MM.1S (cell line): Measurements from ENCODE around the gene CD34.

Source experiments
- DNase-seq: peaks from one replicate; pipeline ENCODE4 v3.0.0-alpha.2; 2015
- H2AFZ ChIP-seq: fragments of 300-600 bp; sonication (generic); 2 replicates; pipeline ENCODE4 v1.6.0; 2016; ENCODE audit warnings: antibody characterized with exemption, low read length
- H3F3A ChIP-seq: fragments of 300-600 bp; sonication (generic); 2 replicates; pipeline ENCODE4 v1.6.1; 2016; ENCODE audit warnings: mild to moderate bottlenecking, antibody characterized with exemption, low read length, moderate library complexity, mixed read lengths; ENCODE audit not compliant: insufficient read depth
- H3K27ac ChIP-seq: fragments of 300-600 bp; sonication (generic); 2 replicates; pipeline ENCODE4 v1.5.1; 2016; ENCODE audit warnings: mild to moderate bottlenecking, low read length
- H3K27me3 ChIP-seq: fragments of 300-600 bp; sonication (generic); replicated peaks from 2 replicates; pipeline ENCODE4 v1.6.0; 2016; ENCODE audit warnings: low read length; ENCODE audit not compliant: insufficient read depth
- H3K36me3 ChIP-seq: fragments of 300-600 bp; sonication (generic); replicated peaks from 2 replicates; pipeline ENCODE4 v1.6.1; 2016; ENCODE audit warnings: mild to moderate bottlenecking, low read length, mixed read lengths; ENCODE audit not compliant: insufficient read depth
- H3K4me1 ChIP-seq: fragments of 300-600 bp; sonication (generic); 2 replicates; pipeline ENCODE4 v1.6.1; 2016; ENCODE audit warnings: low read length, mixed read lengths
- H3K4me2 ChIP-seq: fragments of 300-600 bp; sonication (generic); 2 replicates; pipeline ENCODE4 v1.6.0; 2016; ENCODE audit warnings: low read depth, low read length
- H3K4me3 ChIP-seq: fragments of 300-600 bp; sonication (generic); 2 replicates; pipeline ENCODE4 v1.5.1; 2016; ENCODE audit warnings: low read length, mixed read lengths
- H3K79me2 ChIP-seq: fragments of 300-600 bp; sonication (generic); 2 replicates; pipeline ENCODE4 v1.6.1; 2016; ENCODE audit warnings: mixed run types, low read length, mixed read lengths
- H3K9ac ChIP-seq: fragments of 300-600 bp; sonication (generic); 2 replicates; pipeline ENCODE4 v1.6.1; 2016; ENCODE audit warnings: low read length, mixed read lengths
- H3K9me2 ChIP-seq: fragments of 300-600 bp; sonication (generic); replicated peaks from 2 replicates; pipeline ENCODE4 v1.6.1; 2016; ENCODE audit warnings: mild to moderate bottlenecking, low read length, mixed read lengths; ENCODE audit not compliant: insufficient read depth
- H3K9me3 ChIP-seq: fragments of 300-600 bp; sonication (generic); replicated peaks from 2 replicates; pipeline ENCODE4 v1.6.1; 2016; ENCODE audit warnings: mild to moderate bottlenecking, low read length, mixed read lengths; ENCODE audit not compliant: insufficient read depth
- H4K20me1 ChIP-seq: fragments of 300-600 bp; sonication (generic); 2 replicates; pipeline ENCODE4 v1.6.1; 2016; ENCODE audit warnings: mild to moderate bottlenecking, low read length, moderate library complexity, mixed read lengths; ENCODE audit not compliant: insufficient read depth
- EZH2 ChIP-seq: fragments of 300-600 bp; sonication (generic); optimal IDR thresholded peaks from 2 replicates; pipeline ENCODE3; 2017; ENCODE audit warnings: low read depth, mild to moderate bottlenecking, antibody characterized with exemption, low read length, mixed read lengths
- EZH2phosphoT487 ChIP-seq: fragments of 300-600 bp; sonication (generic); IDR thresholded peaks from 2 replicates; pipeline ENCODE4 v1.6.1; 2018; ENCODE audit warnings: antibody characterized with exemption, low read length
- TF ChIP-seq, protein P1 (sequence below): fragments of 300-600 bp; sonication (generic); IDR thresholded peaks from 2 replicates; pipeline ENCODE4 v1.5.1; 2016; ENCODE audit warnings: antibody characterized with exemption, low read length, mixed read lengths

The CD34 gene

DNA sequence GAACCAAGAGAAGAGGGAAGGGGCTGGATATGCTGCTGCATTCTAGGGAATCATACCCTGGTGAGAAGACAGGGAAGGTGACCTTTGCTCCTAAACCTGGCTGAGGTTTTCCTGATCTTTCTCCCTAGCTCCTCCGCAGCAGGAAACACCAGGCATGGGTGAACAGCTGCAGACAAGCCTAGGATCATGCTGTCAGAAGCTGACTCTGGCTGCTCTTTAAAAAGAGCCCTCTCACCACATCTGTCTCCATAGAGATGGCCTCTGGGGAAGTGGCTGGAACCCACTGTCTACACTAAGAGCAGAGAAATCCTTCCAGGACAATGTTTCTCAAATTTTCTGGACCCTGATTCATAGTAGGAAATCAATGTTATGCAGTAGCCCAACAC lies 57.6 kb downstream of the CD34 start:
- peaks cover 82% of the 10 kb centered on the region for H3K79me2 ChIP-seq

DNA sequence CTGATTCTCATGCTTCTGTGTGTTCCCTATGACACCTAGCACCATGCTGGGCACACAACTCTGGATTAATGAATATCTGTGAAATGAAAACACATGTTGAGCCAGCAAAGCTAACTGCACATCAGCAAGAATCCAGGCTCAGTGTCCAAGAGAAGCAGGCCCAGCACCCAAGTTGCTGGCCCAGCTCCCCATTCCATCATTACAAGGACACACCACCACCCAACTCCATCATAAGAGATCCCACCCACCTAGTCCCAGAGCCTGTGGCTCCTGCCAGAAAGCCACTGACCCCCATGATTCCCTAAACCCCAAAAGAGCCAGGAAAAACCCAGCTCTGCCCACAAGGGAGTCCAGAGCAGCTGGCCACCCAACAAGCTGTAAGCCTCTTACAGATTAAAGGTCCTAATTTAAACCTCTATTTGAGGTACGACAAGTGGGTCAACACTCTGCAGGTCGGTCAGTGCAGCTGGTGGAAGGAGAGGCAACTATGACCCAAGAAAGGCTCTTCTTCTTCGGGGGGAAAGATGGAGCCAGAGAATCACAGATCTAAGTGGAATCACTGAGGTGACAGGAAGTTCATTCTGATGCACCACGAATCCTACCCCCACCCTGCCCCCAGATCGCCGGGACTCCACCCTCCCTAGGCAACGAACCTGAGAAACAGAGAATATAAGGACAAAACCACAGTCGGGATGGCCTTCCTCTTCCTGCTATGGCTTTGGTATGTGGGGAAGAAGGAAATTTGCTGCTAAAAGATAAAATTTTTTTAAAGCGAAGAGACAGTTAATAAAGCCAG lies 58.2 kb downstream of the CD34 start:
- Histone ChIP-seq H3K4me3 (no peak overlapping the region), H2AFZ (no peak overlapping the region), H3K4me2 (no peak overlapping the region), H4K20me1 (no peaks in the 10 kb centered on the region), H3K79me2 (peaks cover 82% of the 10 kb centered on the region), H3K9me3 (no peaks in the 10 kb centered on the region), H3K36me3 (no peaks in the 10 kb centered on the region), H3K9me2 (no peaks in the 10 kb centered on the region), H3K27me3 (no peaks in the 10 kb centered on the region), H3K9ac (no peak overlapping the region), H3K27ac (no peak overlapping the region), H3F3A (no peaks in the 10 kb centered on the region), H3K4me1 (peaks cover 12% of the 10 kb centered on the region; the same call in 1 of the 2 replicates)
- DNase-seq: no peak
- no peak for TF ChIP-seq EZH2phosphoT487
- no peak for TF ChIP-seq EZH2
- TF ChIP-seq, protein P1, sequence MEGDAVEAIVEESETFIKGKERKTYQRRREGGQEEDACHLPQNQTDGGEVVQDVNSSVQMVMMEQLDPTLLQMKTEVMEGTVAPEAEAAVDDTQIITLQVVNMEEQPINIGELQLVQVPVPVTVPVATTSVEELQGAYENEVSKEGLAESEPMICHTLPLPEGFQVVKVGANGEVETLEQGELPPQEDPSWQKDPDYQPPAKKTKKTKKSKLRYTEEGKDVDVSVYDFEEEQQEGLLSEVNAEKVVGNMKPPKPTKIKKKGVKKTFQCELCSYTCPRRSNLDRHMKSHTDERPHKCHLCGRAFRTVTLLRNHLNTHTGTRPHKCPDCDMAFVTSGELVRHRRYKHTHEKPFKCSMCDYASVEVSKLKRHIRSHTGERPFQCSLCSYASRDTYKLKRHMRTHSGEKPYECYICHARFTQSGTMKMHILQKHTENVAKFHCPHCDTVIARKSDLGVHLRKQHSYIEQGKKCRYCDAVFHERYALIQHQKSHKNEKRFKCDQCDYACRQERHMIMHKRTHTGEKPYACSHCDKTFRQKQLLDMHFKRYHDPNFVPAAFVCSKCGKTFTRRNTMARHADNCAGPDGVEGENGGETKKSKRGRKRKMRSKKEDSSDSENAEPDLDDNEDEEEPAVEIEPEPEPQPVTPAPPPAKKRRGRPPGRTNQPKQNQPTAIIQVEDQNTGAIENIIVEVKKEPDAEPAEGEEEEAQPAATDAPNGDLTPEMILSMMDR: no peak

More for the DNA sequence above, 57.6 kb downstream of the CD34 start:
- Histone ChIP-seq H3K4me1 (peaks cover 7% of the 10 kb centered on the region; the same call in 1 of the 2 replicates), H3F3A (no peaks in the 10 kb centered on the region), H2AFZ (no peak overlapping the region), H4K20me1 (no peaks in the 10 kb centered on the region), H3K9me3 (no peaks in the 10 kb centered on the region), H3K27me3 (no peaks in the 10 kb centered on the region), H3K4me3 (no peak overlapping the region), H3K9ac (no peak overlapping the region), H3K36me3 (0 out of 2 replicates have a peak, but pooled peaks cover 4% of the 10 kb centered on the region), H3K27ac (no peak overlapping the region), H3K9me2 (no peaks in the 10 kb centered on the region), H3K4me2 (no peak overlapping the region)
- no peak for TF ChIP-seq EZH2
- TF ChIP-seq, protein P1: no peak
- no peak for TF ChIP-seq EZH2phosphoT487
- DNase-seq: no peak

DNA sequence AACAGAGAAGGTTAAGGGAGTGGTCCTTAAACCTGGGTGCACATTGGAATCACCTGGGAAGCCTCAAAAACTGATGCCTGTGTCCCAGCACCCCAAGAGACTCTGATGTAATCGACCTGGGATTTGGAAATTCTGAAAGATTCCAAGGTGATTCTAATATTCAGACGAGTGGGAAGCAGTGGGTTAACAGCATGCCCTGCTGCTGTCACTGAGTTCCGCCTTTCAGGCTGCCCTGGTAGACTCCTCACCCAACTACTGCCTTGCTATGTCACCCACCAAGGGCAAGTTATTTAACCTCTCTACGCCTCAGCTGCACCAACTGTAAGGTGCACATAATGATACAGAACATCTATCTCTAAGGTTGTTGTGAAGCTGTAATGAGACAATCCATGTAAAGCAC lies 59.2 kb downstream of the CD34 start:
- H3K4me3 ChIP-seq: no peak overlapping the region
- H3K9me3 ChIP-seq: no peaks in the 10 kb centered on the region
- H3K79me2 ChIP-seq: peaks cover 81% of the 10 kb centered on the region
- H4K20me1 ChIP-seq: no peaks in the 10 kb centered on the region
- H3K27ac ChIP-seq: no peak overlapping the region
- no peak for DNase-seq
- no peak overlapping the region for H3K4me2 ChIP-seq
- H2AFZ ChIP-seq: no peak overlapping the region
- H3K9me2 ChIP-seq: no peaks in the 10 kb centered on the region
- no peaks in the 10 kb centered on the region for H3K27me3 ChIP-seq
- TF ChIP-seq, protein P1: no peak
- TF ChIP-seq EZH2 (no peak), EZH2phosphoT487 (no peak)
- H3K9ac ChIP-seq: no peak overlapping the region
- no peaks in the 10 kb centered on the region for H3K36me3 ChIP-seq
- H3K4me1 ChIP-seq: peaks cover 12% of the 10 kb centered on the region; the same call in 1 of the 2 replicates
- H3F3A ChIP-seq: no peaks in the 10 kb centered on the region
